Activated T-cell treated with anti-CD3 and anti-CD28 coated beads for 1 hour (primary cell): ENCODE data around the gene SEMA3D.

ENCODE experiments used
- DNase-seq: peaks from one replicate; pipeline ENCODE4 v3.0.0-alpha.2; 2020; ENCODE audit warnings: low read depth

The SEMA3D gene

DNA sequence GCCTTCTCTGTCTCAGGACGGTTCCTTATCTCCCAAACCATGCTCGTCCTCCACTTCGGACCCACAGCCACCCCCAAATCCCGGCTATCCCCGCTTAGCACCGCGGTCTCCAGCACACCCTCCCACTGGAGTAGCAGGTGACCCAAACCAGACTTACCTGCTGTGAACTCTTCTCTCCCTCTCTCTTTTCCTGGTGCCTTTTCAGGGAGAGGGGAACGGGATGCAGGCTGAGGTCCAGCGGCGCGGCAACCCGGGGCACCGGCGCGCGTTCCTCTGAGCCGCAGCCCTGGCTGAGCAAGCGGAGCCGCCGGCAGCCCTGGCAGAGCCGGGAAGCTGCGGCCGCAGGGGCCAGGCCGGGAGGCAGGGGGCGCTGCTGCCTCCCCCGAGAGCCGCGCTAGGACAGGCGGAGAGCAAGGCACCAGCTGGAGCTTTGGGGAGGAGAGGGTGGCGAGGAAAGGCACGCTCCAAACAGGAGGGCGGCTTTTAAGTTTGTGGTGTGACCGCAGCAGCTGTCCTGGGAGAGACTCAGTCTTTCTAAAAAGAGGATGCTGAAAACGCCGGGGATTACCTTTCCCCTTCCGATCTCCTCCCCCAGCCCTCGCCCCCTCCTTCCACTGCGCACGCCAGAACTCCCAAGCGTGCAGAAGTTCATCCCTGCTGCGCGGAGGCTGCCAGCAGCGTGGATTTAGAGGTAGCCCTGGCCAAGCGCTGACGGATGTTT is at the start of gene SEMA3D:
Gene SEMA3D, minus strand, starts transcription at position 536 of the 721 bp plus-strand sequence. CDS start 65,165 bp downstream, outside the sequence.
- DNase-seq, result no peak

DNA sequence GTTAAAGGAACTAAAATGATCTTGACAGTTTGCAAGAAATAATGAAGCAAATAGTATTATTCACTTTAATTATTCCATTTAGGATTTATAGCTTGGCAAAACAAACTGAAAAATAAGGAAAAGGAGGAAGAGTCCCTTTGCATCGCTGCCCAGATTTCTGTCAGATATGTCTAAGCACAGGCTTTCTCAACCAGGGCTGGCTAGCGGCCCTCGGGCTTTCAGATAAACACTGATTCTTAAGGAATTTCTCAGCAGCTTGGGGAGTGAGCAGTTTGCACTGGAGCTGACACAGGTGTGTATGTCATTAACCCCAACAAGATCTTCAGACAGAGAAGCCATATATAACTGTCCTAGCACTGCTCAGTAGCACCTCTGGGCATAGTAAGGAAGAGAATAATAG is 47.9 kb upstream of the SEMA3D start:
- no peak for DNase-seq

DNA sequence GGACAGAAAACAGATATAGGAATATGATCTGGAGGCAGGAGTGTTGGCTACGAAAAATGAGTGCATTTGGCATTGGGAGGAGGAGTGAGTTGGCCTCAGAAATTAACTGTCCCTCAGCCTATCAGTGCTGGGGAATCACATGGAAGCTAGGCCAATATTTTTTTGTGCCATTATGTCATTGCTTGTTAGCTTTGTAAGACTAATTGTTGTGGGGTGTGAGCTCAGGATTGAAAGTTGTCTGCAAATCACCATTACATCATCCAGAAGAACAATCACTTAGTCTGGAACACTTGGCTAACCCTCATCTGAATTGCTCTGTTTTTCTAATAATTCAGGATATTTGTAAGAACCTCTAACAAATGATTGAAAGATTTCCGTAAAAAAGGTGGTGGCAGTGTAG is 45.2 kb upstream of the SEMA3D start:
- DNase-seq, result no peak

DNA sequence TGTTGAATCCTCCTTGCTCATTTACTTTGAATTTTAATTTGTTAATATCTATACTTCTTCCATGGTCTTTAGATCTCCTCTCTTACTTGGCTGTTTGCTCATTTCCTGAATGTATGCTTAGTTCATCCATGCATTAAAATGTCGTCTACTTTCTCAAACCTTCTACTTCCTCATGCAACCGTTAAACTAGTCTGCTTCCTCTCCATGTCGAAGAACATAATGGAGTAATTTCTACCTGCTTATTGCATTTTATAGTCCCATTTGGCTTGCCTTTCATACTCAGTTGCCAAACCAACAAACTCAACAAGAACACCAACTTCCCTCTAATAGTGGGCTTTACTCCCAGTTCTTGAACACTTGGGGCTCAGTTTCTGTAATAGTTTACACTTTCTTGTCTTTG is 43.8 kb upstream of the SEMA3D start:
- DNase-seq, result no peak

DNA sequence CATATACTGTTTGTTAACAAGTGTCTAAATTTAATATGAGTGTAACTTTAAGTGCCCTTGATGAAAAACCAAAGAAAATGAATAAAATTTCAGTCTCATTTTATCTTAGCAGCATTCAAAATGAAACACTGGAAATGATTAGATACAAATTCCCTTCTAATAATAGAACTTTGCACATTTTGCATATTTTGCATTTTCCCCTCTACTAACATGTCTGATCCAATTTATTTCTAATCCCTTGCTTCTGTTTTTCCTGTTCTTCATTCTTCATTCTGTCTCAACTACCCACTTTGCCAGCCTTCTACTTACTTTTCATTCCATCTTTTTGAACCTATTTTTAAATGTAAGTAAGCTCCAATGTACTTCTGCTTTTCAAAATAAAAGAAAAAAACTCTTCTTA is 42.7 kb upstream of the SEMA3D start:
- no peak for DNase-seq

DNA sequence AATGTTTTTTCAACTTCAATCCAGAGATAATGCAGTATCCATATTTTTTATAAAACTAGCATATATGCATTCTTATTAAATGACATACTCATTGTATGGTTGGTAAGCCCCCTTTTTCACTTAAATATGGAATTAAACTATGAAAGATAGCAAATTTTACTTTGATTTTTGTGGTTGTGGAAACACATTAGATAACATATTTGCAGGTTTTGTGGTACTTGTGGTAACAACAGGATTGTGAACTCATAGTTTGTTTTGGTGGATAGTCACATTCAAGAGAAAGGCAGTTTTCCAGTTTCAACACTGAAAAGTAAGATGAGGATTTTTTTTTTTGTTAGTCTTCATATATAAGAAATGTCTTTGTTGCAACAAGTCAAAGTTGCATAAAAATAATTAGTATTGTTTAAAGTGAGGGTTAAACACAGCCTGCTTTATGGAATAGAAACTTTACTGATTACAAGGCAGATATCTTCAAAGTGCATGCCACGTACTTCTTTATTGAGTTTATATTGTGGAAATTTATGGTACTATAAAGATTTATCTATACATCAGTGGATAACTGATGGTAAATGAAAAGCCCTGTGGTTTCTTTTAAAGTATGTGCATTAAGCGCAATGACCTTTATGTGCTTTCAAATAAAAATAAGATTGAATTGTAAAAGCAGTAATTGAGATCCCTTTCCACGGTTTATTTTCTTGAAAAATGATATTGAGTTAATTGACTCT is 39.7 kb upstream of the SEMA3D start:
- no peak for DNase-seq

DNA sequence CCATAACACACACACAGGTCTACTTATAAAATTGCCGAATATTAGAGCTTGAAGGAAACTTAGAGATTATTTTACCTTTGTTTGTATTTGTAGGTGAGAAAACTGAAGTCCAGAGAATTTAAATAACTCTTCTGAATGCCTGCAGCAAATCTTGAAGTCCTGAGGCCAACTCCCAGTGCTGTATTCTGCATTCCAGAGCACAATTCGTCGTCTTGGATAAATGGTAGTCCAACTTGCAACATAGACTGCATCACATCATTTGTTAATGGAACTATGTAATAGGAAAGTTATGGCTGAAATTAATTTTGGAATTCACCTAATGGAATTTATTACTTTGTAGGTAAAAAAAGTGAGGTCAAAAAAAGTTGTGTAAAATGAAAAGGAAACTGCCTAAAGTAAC is 37.3 kb upstream of the SEMA3D start:
- DNase-seq, result no peak

DNA sequence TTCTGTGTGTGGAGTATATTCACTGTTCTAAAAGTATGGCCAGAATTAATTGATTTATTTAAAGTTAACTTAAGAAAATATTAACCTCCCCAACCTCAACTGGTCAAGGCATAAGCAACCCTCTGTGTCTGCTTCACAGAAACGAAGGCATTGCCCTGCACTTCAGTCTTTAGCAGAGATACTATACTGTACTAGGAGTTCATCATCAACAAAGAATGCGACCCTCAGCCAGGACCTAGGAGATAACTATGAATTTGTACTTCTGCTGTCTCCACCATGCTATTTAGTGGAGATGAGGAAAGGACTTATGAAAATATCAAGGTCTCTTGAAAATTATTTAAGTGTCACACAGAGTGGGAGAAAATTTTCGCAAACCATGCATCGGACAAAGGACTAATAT is 35.7 kb upstream of the SEMA3D start:
- no peak for DNase-seq

DNA sequence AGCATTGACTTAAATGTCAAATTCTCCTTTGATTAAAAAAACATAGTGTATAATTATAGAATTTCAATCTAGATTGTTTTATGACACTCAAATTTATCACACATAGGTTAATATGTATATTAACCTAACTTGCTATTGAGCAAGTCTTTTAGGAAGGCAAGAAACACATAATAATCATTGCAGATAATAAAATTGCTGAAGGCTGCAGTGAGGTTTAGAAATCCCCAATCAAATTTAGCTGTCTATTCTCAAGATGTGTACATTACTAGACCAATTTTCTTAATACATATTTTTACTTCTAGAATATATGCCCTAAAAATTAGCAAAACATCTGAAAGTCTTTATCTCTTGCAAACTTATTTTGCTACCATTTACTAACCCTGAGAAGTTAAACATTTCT is 34.9 kb upstream of the SEMA3D start:
- DNase-seq, result no peak

DNA sequence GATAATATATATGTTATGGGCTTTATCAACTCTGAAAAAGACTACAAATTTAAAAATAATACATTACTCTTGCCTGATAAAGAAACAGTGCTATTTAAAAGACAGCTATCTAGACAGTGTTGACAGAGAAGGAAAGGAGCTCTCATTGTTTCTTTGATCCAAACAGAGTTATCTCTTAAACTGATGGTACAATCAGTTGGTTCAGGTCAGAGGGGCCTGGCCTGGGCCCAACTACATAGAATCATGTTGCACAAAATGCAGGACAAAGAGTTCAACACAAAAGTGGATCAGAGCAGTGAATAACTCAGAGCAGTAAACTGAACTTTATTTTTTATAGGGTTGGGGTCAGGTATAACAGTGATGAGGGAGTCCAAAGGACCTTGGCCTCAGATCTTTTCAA is 33.8 kb upstream of the SEMA3D start:
- DNase-seq, result no peak

DNA sequence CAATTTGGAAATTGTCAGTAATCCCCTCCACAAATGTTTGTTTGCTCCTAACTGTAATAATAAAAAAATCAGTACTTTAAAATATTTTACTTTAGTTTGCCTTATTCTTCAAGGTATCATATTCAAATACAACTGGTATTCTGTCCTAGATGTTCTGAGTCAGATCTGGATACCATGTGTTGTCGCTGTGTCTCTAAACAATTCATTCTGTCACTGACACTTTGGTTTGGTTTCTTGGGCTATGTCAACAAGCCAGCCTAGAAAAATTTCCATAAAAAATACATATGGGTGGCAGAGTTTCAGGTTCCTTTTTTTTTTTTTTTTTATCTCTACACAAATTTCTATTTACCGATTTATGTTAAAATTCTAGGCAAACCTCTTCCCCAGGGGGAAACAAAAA is 33.2 kb upstream of the SEMA3D start:
- no peak for DNase-seq

DNA sequence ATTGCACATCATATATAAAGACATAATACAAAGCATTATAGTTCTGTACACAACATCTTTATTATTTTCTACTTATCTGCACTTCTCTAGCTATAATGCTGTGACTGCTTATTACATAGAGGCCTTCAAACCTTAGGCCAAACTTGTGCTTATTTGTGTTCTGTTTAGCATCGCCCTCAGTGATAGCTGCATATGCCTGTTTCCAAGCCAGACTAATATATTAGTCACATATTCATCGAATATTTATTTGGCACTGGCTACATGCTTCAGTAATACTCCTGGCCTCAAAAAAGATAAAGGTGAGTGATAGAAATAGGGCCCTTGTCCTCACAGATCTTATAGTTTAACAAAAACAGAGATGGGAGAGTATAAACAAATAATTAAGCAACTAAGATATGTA is 30.2 kb upstream of the SEMA3D start:
- DNase-seq, result no peak

DNA sequence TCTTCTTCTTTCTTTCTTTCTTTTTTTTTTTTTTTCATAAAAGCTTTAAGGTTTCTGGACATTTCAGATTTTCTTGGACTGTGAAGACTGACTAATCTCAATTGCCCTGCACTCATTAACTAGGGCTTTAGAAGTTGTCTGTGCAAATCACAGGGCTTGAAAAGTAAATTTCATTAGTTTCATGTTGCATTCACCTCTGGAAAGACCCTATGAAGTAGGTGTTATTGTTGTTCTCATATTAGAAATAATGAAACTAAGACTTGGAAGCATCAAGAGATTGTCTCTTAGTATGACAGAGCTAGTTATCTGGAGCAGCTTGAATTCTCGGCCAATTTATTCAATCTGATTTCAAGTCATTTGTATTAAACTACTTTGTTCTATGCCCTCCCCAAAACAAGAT is 28.2 kb upstream of the SEMA3D start:
- no peak for DNase-seq

DNA sequence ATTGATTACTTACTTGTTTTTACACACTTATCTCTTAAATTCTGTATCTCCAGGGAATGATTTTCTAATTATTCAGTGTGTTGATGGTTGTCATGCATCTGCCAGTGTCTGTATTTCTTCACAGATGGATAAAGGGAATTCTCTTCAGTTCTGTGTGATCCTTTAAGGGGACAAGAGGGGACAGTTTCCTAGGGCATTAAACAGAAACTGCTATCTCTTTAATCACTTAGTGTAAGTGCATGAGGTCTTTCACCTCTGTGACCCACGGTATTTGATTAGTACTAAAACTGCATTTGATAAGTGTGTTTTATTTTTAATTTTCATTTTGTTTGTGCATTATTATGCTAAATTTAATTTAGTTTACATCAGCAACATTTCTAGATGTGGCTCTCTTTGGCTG is 26.6 kb upstream of the SEMA3D start:
- no peak for DNase-seq

DNA sequence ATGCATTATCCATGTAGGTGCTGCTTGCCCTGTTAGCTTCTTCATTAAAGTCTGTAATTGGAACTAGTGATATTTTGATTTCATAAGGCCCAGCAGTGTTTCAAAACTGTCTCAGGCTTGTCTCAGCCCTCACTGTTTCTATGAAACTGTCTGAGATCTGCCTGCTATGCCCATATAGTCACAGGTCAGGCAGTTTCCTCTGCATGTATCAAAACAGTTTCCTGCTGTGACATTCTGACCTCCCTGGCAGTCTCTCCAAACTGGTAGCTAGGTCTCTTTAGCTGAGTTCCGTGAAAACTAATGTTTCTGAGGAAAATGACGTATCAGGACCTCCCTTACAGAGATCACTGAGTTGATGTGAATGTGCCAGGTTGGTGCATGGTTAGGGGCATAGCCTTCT is 18.9 kb upstream of the SEMA3D start:
- no peak for DNase-seq

DNA sequence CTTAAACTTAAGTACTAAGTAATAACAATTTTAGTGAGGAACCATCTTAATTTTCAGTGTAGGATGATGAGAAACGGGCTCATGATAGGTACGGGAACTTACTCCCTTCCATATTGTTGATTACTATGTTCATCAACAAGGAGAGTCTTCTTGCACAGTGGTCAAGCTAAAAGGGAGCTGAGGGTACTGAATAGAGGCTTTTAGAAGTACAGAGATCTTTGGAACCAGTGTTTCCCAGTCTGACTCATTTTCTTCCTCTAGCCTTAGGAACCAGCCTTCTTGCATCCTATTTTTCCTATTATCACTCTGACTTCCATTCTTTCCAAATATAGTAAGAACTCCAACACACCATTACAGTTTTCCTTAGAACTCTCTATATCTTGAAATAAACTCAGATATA is 17.6 kb upstream of the SEMA3D start:
- no peak for DNase-seq

DNA sequence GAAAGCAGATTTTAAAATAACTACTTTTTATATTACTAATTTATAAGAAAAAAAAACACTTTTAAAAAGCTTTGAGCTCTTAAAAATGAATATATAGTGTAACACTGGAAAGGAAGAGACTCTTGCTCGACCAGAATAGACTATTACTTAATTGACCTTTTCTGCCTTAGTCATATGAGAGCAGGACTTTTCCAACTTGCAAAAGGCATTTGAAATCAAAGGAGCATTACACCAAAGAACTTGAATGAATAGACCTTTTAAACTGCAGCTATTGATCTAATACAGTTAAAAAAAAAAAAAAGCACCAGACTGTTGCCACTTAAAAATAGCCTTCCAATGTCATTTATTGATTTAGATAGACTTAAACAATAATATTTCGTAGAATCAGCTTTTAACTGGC is 17.2 kb upstream of the SEMA3D start:
- no peak for DNase-seq

DNA sequence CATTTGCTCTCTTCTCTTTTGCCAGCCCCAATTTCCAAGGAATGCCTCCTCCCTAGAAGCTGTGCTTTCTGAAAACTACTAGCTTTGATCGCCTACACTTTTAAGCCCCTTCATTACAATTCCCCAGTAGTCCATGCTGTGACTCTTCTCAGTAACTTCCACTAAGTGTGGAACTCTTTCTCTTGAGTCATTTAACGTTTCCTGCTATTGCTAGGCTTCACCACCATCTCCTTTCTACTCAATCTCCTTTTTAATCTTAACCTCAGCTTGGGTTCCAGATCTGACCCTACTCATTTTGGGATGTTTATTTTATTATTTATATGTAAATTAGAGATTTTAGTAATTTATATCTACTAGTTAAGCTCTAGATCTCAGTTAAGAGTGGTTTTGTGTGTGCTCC is 14.4 kb upstream of the SEMA3D start:
- DNase-seq, result no peak

DNA sequence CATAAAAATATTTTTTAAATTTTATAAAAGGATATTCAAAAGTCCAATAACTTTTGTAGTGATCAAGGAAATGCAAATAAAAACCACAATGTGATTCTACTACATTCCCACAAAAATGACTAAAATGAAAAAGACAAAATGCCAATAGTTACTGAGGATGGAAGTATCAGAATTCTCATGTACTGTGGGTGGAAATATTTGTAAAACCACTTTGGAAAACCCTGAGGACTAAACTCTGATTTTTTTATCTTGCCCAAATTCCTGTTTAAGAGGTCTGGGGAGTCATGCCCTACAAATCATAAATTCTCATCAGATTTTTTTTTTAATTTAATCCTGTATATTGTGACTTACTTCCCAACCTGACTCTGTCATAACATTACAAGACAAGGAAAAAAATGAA is 9.8 kb upstream of the SEMA3D start:
- no peak for DNase-seq

DNA sequence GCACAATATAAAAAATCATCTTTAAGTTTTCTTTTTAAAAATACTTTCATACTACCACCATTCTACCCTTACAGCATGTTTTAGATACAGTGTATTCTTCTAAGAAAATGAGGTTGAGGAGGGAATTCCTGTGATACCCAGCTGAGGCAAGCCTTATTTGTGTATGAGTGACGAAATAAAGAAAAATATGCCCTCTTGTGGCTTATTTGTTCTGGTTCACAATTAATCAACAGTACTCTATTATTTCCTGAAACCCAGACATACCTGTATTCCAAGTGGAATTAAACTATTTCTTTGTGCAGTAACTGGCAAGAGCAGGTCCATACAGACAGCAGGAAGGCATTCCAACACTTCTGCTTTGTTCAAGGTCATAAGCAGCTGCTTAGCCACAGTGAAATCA is 4.5 kb upstream of the SEMA3D start:
- DNase-seq, result no peak

DNA sequence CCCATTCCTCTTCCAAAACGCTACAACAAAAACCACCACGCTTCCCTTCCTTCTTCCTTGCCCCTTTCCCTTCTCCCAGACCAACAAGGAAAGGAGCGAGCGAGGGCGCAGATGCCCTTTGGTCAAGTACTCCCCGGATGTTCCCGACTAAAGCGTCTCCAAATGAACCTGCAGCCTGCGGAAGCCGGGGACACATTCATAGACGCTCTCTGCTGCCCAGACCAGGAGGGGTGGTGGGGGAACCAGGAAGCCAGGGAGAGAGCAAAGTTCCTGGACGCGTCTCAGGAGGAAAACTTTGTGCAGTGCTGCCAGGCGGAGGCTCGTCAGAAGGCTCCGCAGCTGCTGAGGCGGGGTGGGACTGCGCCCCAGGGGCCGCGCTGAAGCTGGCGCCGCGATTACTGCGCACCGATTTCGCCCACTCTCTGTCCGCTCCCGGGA is 754 bp downstream of the SEMA3D start:
- no peak for DNase-seq

DNA sequence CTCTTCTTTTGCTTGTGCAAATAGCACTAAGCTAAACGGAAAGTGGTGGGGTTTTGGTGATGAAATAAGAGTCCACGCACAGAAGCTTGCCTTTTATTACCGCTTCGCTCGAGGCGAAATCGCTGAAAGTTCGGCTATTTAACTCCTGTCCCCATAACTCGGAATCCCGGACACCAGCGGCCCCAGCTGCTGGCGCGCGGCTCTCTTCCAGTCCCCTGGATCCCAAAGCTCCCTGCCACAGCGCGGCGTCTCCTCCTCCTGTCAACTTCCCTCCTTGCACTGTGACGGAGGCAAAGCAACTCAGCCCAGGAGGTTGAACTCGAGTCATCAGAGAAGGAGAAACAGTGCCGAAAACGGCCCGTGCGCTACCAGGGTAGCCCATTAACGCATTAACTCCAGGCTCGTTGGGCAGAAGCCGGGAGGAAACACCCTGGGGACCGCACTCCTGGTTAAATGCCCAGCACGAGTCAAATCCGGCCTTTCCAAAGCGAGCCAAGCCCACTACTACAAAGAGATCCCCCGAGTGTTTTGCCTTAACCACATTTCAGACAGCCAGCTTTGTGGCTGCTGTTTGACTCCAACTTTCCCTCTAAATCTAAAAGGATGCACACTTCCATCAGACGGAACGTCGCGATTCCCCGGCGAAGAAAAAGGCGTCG is 1.3 kb downstream of the SEMA3D start:
- no peak for DNase-seq
